ENCODE results near the gene TLE1.
"Not testable (repeated sequence)": the region's sequence is repeated elsewhere in the genome, so short reads cannot be mapped to it uniquely, and the experiment has no call there.

Gene TLE1

GRCh38 chr9:81621785-81622259 is 67.5 kb downstream of the TLE1 start:
- no peak for DNase-seq

GRCh38 chr9:81621118-81621517 is 68.2 kb downstream of the TLE1 start:
- no peak for DNase-seq

- DNase-seq = no peak
These were observed 69.4 kb downstream of the TLE1 start for GRCh38 chr9:81620002-81620390.

- no peak for DNase-seq
These were observed 69.9 kb downstream of the TLE1 start for GRCh38 chr9:81619353-81620001.

GRCh38 chr9:81618923-81619322 is 70.4 kb downstream of the TLE1 start:
- no peak for DNase-seq

GRCh38 chr9:81616141-81616540 is 73.2 kb downstream of the TLE1 start:
- DNase-seq = no peak

- no peak for DNase-seq
These were observed 75.0 kb downstream of the TLE1 start for GRCh38 chr9:81614335-81614734.

GRCh38 chr9:81613002-81613812 is 76.1 kb downstream of the TLE1 start:
- no peak for DNase-seq

- DNase-seq = no peak
These were observed 77.7 kb downstream of the TLE1 start for GRCh38 chr9:81611664-81612063.

GRCh38 chr9:81610740-81611107 is 78.6 kb downstream of the TLE1 start:
- DNase-seq = no peak

GRCh38 chr9:81609782-81610739 is 79.3 kb downstream of the TLE1 start:
- no peak for DNase-seq

- no peak for DNase-seq
These were observed 81.1 kb downstream of the TLE1 start for GRCh38 chr9:81608289-81608657.

GRCh38 chr9:81607593-81608288 is 81.6 kb downstream of the TLE1 start:
- no peak for DNase-seq

- DNase-seq = not testable (repeated sequence)
These were observed 83.1 kb downstream of the TLE1 start for GRCh38 chr9:81606261-81606660.

GRCh38 chr9:81605170-81605670 is 84.1 kb downstream of the TLE1 start:
- DNase-seq = no peak

GRCh38 chr9:81604306-81605169 is 84.8 kb downstream of the TLE1 start:
- no peak for DNase-seq

- no peak for DNase-seq
These were observed 86.3 kb downstream of the TLE1 start for GRCh38 chr9:81602887-81603680.

- no peak for DNase-seq
These were observed 87.4 kb downstream of the TLE1 start for GRCh38 chr9:81601639-81602623.

GRCh38 chr9:81600631-81601030 is 88.7 kb downstream of the TLE1 start:
- DNase-seq = no peak

Measured in stimulated activated CD4-positive, alpha-beta T cell treated with anti-CD3 and anti-CD28 coated beads, Interleukin-4, amount 100 ng/mL, for 4 hours (primary cell).